PC-3 (cell line): ENCODE measurements around the gene JPH4. TPM values are rescaled to one million over a fixed set of nuclear protein-coding genes. Genes with fewer than 3 reads are reported as not detected.

Experiments
- ATAC-seq: fragments of 200-7000 bp; cut with Tn5 transposase; 2 replicates; pipeline ENCODE4 v1.9.1; 2020; ENCODE audit warnings: mild to moderate bottlenecking, moderate library complexity
- BruUV-seq: library from RNA; stranded (reverse); fragments of 400-500 nt; replicated peaks from 2 replicates; lab custom pipeline; 2021; lab: Mats Ljungman, UMichigan
- CTCF ChIA-PET: fragments of 300-600 bp; sonication (Branson Sonifier 250); formaldehyde crosslinking; loops from one replicate; lab custom pipeline; 2022; ENCODE audit warnings: antibody characterized with exemption; lab: Charles Lee
- POLR2A ChIA-PET: fragments of 300-600 bp; sonication (Branson Sonifier 250); formaldehyde crosslinking; loops from one replicate; lab custom pipeline; 2022; ENCODE audit warnings: antibody characterized with exemption; ENCODE audit not compliant: unreplicated experiment; lab: Charles Lee
- DNase-seq: peaks from one replicate; pipeline ENCODE4 v3.0.0-alpha.2; 2015
- H2AFZ ChIP-seq: fragments of 300-600 bp; sonication (generic); 2 replicates; pipeline ENCODE4 v1.6.0; 2016; ENCODE audit warnings: antibody characterized with exemption, low read length
- H3F3A ChIP-seq: fragments of 300-600 bp; sonication (generic); one replicate; pipeline ENCODE4 v1.6.0; 2017; ENCODE audit warnings: antibody characterized with exemption, low read length, control low read depth, mild to moderate bottlenecking; ENCODE audit not compliant: unreplicated experiment
- H3K27ac ChIP-seq: fragments of 300-600 bp; sonication (generic); 2 replicates; pipeline ENCODE4 v1.5.1; 2016; ENCODE audit warnings: mild to moderate bottlenecking, low read length
- H3K27me3 ChIP-seq: fragments of 300-600 bp; sonication (generic); 2 replicates; pipeline ENCODE4 v1.6.1; 2016; ENCODE audit warnings: low read length, mixed read lengths
- H3K36me3 ChIP-seq: fragments of 300-600 bp; sonication (generic); 2 replicates; pipeline ENCODE4 v1.6.1; 2016; ENCODE audit warnings: low read depth, mixed run types, low read length, mixed read lengths
- H3K4me1 ChIP-seq: fragments of 300-600 bp; sonication (generic); 2 replicates; pipeline ENCODE4 v1.5.1; 2016; ENCODE audit warnings: low read length; ENCODE audit not compliant: insufficient read depth
- H3K4me2 ChIP-seq: fragments of 300-600 bp; sonication (generic); 2 replicates; pipeline ENCODE4 v1.6.0; 2016; ENCODE audit warnings: low read length
- H3K4me3 ChIP-seq: fragments of 300-600 bp; sonication (generic); 2 replicates; pipeline ENCODE4 v1.5.1; 2016; ENCODE audit warnings: mild to moderate bottlenecking, low read length, mixed read lengths
- H3K79me2 ChIP-seq: fragments of 300-600 bp; sonication (generic); 2 replicates; pipeline ENCODE4 v1.6.1; 2017; ENCODE audit warnings: low read length, mixed read lengths
- H3K9ac ChIP-seq: fragments of 300-600 bp; sonication (generic); 2 replicates; pipeline ENCODE4 v1.6.0; 2016; ENCODE audit warnings: mild to moderate bottlenecking, low read length
- H3K9me2 ChIP-seq: fragments of 300-600 bp; sonication (generic); replicated peaks from 2 replicates; pipeline ENCODE4 v1.6.1; 2016; ENCODE audit warnings: mixed run types, low read length, mixed read lengths
- H3K9me3 ChIP-seq: fragments of 300-600 bp; sonication (generic); 2 replicates; pipeline ENCODE4 v1.6.1; 2016; ENCODE audit warnings: low read length, mixed read lengths
- H4K20me1 ChIP-seq: fragments of 300-600 bp; sonication (generic); 2 replicates; pipeline ENCODE4 v1.6.1; 2016; ENCODE audit warnings: low read length, mixed read lengths
- EZH2 ChIP-seq: fragments of 300-600 bp; sonication (generic); IDR thresholded peaks from one replicate; pipeline ENCODE4 v1.6.1; 2017; ENCODE audit warnings: antibody characterized with exemption, mild to moderate bottlenecking, low read length; ENCODE audit not compliant: unreplicated experiment
- EZH2phosphoT487 ChIP-seq: fragments of 300-600 bp; sonication (generic); IDR thresholded peaks from 2 replicates; pipeline ENCODE4 v1.6.1; 2018; ENCODE audit warnings: mild to moderate bottlenecking, antibody characterized with exemption, low read length, borderline replicate concordance
- intact Hi-C: fragments of 100-400 bp; cut with micrococcal nuclease; formaldehyde crosslinking; loops from 2 replicates; pipeline ENCODE4 v1.9.0; 2023
- total RNA-seq: library from RNA; depleted of rRNA; stranded (reverse); fragments of >200 nt; gene quantifications from 2 replicates; pipeline ENCODE4 v1.2.3, GENCODE V29; 2014
- TF ChIP-seq, protein P1 (sequence below): fragments of 300-600 bp; sonication (generic); conservative IDR thresholded peaks from 2 replicates; pipeline ENCODE4 v1.5.1; 2017; ENCODE audit warnings: antibody characterized with exemption, low read depth, mild to moderate bottlenecking, low read length

Gene JPH4
- total RNA-seq, 1 experiment from 2014 or later: not detected

- Histone ChIP-seq H3K79me2 (no peaks in the 10 kb centered on the region), H3K9me2 (no peaks in the 10 kb centered on the region), H3K9me3 (no peaks in the 10 kb centered on the region), H2AFZ (no peak overlapping the region), H3F3A (no peaks in the 10 kb centered on the region), H3K27ac (no peak overlapping the region), H3K9ac (no peak overlapping the region), H3K27me3 (no peaks in the 10 kb centered on the region), H4K20me1 (no peaks in the 10 kb centered on the region), H3K4me2 (no peak overlapping the region), H3K4me1 (no peaks in the 10 kb centered on the region), H3K36me3 (no peaks in the 10 kb centered on the region), H3K4me3 (no peak overlapping the region)
- POLR2A ChIA-PET: no interaction called here
- CTCF ChIA-PET: no interaction called here
- DNase-seq: no peak
- BruUV-seq: no TSS peak
- intact Hi-C loops: no loop called here
- no peak for ATAC-seq
- TF ChIP-seq, protein P1, sequence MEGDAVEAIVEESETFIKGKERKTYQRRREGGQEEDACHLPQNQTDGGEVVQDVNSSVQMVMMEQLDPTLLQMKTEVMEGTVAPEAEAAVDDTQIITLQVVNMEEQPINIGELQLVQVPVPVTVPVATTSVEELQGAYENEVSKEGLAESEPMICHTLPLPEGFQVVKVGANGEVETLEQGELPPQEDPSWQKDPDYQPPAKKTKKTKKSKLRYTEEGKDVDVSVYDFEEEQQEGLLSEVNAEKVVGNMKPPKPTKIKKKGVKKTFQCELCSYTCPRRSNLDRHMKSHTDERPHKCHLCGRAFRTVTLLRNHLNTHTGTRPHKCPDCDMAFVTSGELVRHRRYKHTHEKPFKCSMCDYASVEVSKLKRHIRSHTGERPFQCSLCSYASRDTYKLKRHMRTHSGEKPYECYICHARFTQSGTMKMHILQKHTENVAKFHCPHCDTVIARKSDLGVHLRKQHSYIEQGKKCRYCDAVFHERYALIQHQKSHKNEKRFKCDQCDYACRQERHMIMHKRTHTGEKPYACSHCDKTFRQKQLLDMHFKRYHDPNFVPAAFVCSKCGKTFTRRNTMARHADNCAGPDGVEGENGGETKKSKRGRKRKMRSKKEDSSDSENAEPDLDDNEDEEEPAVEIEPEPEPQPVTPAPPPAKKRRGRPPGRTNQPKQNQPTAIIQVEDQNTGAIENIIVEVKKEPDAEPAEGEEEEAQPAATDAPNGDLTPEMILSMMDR: no peak
- TF ChIP-seq EZH2phosphoT487 (no peak), EZH2 (no peak)
These were observed 56.6 kb downstream of the JPH4 start for GRCh38 chr14:23521785-23522640.

DNA sequence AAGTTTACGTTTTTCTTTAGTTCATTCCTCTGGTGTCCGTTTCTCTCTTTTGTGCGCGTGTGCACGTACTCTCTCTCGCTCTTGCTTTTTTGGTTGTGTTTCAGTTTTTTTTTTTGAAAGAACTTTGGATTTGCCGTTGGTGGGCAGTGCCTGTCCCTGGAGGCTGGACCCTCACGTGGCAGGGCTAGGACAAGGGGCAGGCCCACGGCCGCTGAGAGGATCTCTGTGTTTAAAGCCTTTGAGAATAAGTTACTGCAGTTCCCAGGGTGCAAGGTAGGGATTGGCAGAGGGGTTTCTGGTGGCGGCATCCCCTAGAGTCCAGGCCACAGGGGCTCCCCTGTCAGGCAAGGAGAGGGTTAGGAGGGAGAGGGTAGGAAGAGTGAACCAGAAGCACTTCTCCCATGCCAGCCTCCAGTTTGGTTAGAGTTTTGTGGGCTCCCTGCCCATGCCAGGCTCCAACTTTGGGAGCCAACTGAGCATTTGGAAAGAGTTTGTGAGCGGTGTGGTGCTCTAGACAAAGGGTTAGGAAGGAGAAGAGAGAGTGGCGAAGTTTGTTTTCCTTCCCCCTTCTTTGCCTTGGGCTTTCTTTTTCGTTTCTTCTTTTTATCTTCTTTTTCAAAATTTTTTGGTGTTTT lies 57.6 kb downstream of the JPH4 start:
- no TSS peak for BruUV-seq
- ChIA-PET POLR2A (no interaction called here), CTCF (no interaction called here)
- no peak for DNase-seq
- H3K9me2 ChIP-seq: no peaks in the 10 kb centered on the region
- H3K4me2 ChIP-seq: no peak overlapping the region
- H2AFZ ChIP-seq: no peak overlapping the region
- H3K27me3 ChIP-seq: no peaks in the 10 kb centered on the region
- H3F3A ChIP-seq: no peaks in the 10 kb centered on the region
- ATAC-seq: no peak
- no peak overlapping the region for H3K4me3 ChIP-seq
- TF ChIP-seq, protein P1: no peak
- TF ChIP-seq EZH2: no peak
- TF ChIP-seq EZH2phosphoT487: no peak
- H3K79me2 ChIP-seq: no peaks in the 10 kb centered on the region
- H3K27ac ChIP-seq: no peak overlapping the region
- no peaks in the 10 kb centered on the region for H3K36me3 ChIP-seq
- H3K4me1 ChIP-seq: no peaks in the 10 kb centered on the region
- no peak overlapping the region for H3K9ac ChIP-seq
- no peaks in the 10 kb centered on the region for H4K20me1 ChIP-seq
- H3K9me3 ChIP-seq: no peaks in the 10 kb centered on the region
- intact Hi-C loops: no loop called here

GRCh38 chr14:23518709-23519108 lies 59.9 kb downstream of the JPH4 start:
- H3K79me2 ChIP-seq: no peaks in the 10 kb centered on the region
- H3K36me3 ChIP-seq: no peaks in the 10 kb centered on the region
- ATAC-seq (no peak), DNase-seq (no peak)
- no peak overlapping the region for H3K4me2 ChIP-seq
- ChIA-PET POLR2A (no interaction called here), CTCF (no interaction called here)
- no peaks in the 10 kb centered on the region for H4K20me1 ChIP-seq
- H3F3A ChIP-seq: no peaks in the 10 kb centered on the region
- H3K27ac ChIP-seq: no peak overlapping the region
- H3K9ac ChIP-seq: no peak overlapping the region
- H3K27me3 ChIP-seq: no peaks in the 10 kb centered on the region
- no peak overlapping the region for H2AFZ ChIP-seq
- no peaks in the 10 kb centered on the region for H3K9me2 ChIP-seq
- intact Hi-C loops: no loop called here
- no peaks in the 10 kb centered on the region for H3K9me3 ChIP-seq
- no peak for TF ChIP-seq EZH2
- TF ChIP-seq, protein P1: no peak
- TF ChIP-seq EZH2phosphoT487: no peak
- H3K4me1 ChIP-seq: no peaks in the 10 kb centered on the region
- H3K4me3 ChIP-seq: no peak overlapping the region
- no TSS peak for BruUV-seq
